Thyroid gland (tissue), 4 donors: Measurements from ENCODE around the gene P2RX4.

Experiments used
- CTCF ChIP-seq, 6 experiments: fragments of 200-600 bp in 3 of 6; fragments of 450-650 bp in 3 of 6; sonication (generic) in 3 of 6; IDR thresholded peaks; one replicate each; pipeline ENCODE4 v1.5.1; 2016 to 2019; ENCODE audit warnings: antibody characterized with exemption in 6 of 6, mild to moderate bottlenecking in 2 of 6, inconsistent platforms in 1 of 6, moderate library complexity in 1 of 6
- POLR2A ChIP-seq, 2 donors: fragments of 450-650 bp; IDR thresholded peaks; one replicate each; pipeline ENCODE4 v1.6.1; 2017; ENCODE audit warnings: antibody characterized with exemption in 2 of 2, mild to moderate bottlenecking in 2 of 2, moderate library complexity in 1 of 2

- TF ChIP-seq CTCF (IDR thresholded peaks at IDR 0.05) (no peak), POLR2A (IDR thresholded peaks at IDR 0.05) (no peak)
These were observed 22.2 kb downstream of the P2RX4 start for GRCh38 chr12:121232163-121232562.
